ENCODE data around the gene TTC7B.

Gene TTC7B

GRCh38 chr14:90608929-90609341, 207.3 kb downstream of the TTC7B start:
- TF ChIP-seq USF1 (IDR thresholded peaks at IDR 0.05) (no peak), CREB1 (IDR thresholded peaks at IDR 0.05; ENCODE audit: low read depth) (no peak), NFIC (IDR thresholded peaks at IDR 0.05) (no peak), CEBPB (IDR thresholded peaks at IDR 0.05) (no peak)

GRCh38 chr14:90608281-90608680, 207.9 kb downstream of the TTC7B start:
- TF ChIP-seq TEAD4 (IDR thresholded peaks at IDR 0.05) (no peak), YY1 (IDR thresholded peaks at IDR 0.05; ENCODE audit: low read depth) (no peak), NFIC (IDR thresholded peaks at IDR 0.05) (no peak), RAD21 (IDR thresholded peaks at IDR 0.05; ENCODE audit: low read depth) (no peak), MAX (IDR thresholded peaks at IDR 0.05) (no peak), USF1 (IDR thresholded peaks at IDR 0.05) (no peak), CEBPB (IDR thresholded peaks at IDR 0.05) (no peak), TCF12 (IDR thresholded peaks at IDR 0.05; ENCODE audit: low read depth) (no peak), TAF1 (IDR thresholded peaks at IDR 0.05; ENCODE audit: low read depth) (no peak), FOXM1 (IDR thresholded peaks at IDR 0.05; ENCODE audit: borderline replicate concordance, low read depth) (no peak), CREB1 (IDR thresholded peaks at IDR 0.05; ENCODE audit: low read depth) (no peak), EGR1 (IDR thresholded peaks at IDR 0.05) (no peak), EP300 (IDR thresholded peaks at IDR 0.05; ENCODE audit: borderline replicate concordance) (no peak), ZBTB7A (IDR thresholded peaks at IDR 0.05; ENCODE audit: low read depth) (no peak)
- TF ChIP-seq, protein P1, sequence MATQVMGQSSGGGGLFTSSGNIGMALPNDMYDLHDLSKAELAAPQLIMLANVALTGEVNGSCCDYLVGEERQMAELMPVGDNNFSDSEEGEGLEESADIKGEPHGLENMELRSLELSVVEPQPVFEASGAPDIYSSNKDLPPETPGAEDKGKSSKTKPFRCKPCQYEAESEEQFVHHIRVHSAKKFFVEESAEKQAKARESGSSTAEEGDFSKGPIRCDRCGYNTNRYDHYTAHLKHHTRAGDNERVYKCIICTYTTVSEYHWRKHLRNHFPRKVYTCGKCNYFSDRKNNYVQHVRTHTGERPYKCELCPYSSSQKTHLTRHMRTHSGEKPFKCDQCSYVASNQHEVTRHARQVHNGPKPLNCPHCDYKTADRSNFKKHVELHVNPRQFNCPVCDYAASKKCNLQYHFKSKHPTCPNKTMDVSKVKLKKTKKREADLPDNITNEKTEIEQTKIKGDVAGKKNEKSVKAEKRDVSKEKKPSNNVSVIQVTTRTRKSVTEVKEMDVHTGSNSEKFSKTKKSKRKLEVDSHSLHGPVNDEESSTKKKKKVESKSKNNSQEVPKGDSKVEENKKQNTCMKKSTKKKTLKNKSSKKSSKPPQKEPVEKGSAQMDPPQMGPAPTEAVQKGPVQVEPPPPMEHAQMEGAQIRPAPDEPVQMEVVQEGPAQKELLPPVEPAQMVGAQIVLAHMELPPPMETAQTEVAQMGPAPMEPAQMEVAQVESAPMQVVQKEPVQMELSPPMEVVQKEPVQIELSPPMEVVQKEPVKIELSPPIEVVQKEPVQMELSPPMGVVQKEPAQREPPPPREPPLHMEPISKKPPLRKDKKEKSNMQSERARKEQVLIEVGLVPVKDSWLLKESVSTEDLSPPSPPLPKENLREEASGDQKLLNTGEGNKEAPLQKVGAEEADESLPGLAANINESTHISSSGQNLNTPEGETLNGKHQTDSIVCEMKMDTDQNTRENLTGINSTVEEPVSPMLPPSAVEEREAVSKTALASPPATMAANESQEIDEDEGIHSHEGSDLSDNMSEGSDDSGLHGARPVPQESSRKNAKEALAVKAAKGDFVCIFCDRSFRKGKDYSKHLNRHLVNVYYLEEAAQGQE (IDR thresholded peaks at IDR 0.05; ENCODE audit: low read depth), result no peak

GRCh38 chr14:90607141-90607540, 209.1 kb downstream of the TTC7B start:
- TF ChIP-seq USF1 (IDR thresholded peaks at IDR 0.05) (no peak), MAX (IDR thresholded peaks at IDR 0.05) (no peak)

GRCh38 chr14:90606434-90606833, 209.8 kb downstream of the TTC7B start:
- TF ChIP-seq TCF12 (IDR thresholded peaks at IDR 0.05; ENCODE audit: low read depth), result no peak
- no peak for TF ChIP-seq CREB1 (IDR thresholded peaks at IDR 0.05; ENCODE audit: low read depth)
- TF ChIP-seq FOXM1 (IDR thresholded peaks at IDR 0.05; ENCODE audit: borderline replicate concordance, low read depth), result no peak
- TF ChIP-seq EP300 (IDR thresholded peaks at IDR 0.05; ENCODE audit: borderline replicate concordance), result no peak
- no peak for TF ChIP-seq CEBPB (IDR thresholded peaks at IDR 0.05)
- TF ChIP-seq, protein P1 (IDR thresholded peaks at IDR 0.05; ENCODE audit: low read depth), result no peak
- no peak for TF ChIP-seq MAX (IDR thresholded peaks at IDR 0.05)
- TF ChIP-seq YY1 (IDR thresholded peaks at IDR 0.05; ENCODE audit: low read depth), result no peak
- no peak for TF ChIP-seq NFIC (IDR thresholded peaks at IDR 0.05)
- no peak for TF ChIP-seq EGR1 (IDR thresholded peaks at IDR 0.05)
- TF ChIP-seq TEAD4 (IDR thresholded peaks at IDR 0.05), result no peak
- TF ChIP-seq USF1 (IDR thresholded peaks at IDR 0.05), result no peak

GRCh38 chr14:90605430-90605829, 210.8 kb downstream of the TTC7B start:
- no peak for TF ChIP-seq EGR1 (IDR thresholded peaks at IDR 0.05)
- TF ChIP-seq EP300 (IDR thresholded peaks at IDR 0.05; ENCODE audit: borderline replicate concordance), result no peak
- TF ChIP-seq CREB1 (IDR thresholded peaks at IDR 0.05; ENCODE audit: low read depth), result no peak
- no peak for TF ChIP-seq USF1 (IDR thresholded peaks at IDR 0.05)
- TF ChIP-seq YY1 (IDR thresholded peaks at IDR 0.05; ENCODE audit: low read depth), result no peak
- TF ChIP-seq FOXM1 (IDR thresholded peaks at IDR 0.05; ENCODE audit: borderline replicate concordance, low read depth), result no peak
- no peak for TF ChIP-seq MAX (IDR thresholded peaks at IDR 0.05)
- no peak for TF ChIP-seq TEAD4 (IDR thresholded peaks at IDR 0.05)
- TF ChIP-seq RAD21 (IDR thresholded peaks at IDR 0.05; ENCODE audit: low read depth), result no peak
- no peak for TF ChIP-seq ZBTB7A (IDR thresholded peaks at IDR 0.05; ENCODE audit: low read depth)
- TF ChIP-seq CEBPB (IDR thresholded peaks at IDR 0.05), result no peak
- TF ChIP-seq, protein P1 (IDR thresholded peaks at IDR 0.05; ENCODE audit: low read depth), result no peak
- no peak for TF ChIP-seq TCF12 (IDR thresholded peaks at IDR 0.05; ENCODE audit: low read depth)
- no peak for TF ChIP-seq TAF1 (IDR thresholded peaks at IDR 0.05; ENCODE audit: low read depth)
- TF ChIP-seq NFIC (IDR thresholded peaks at IDR 0.05), result no peak
